HG02763 (cell line): ENCODE results near the gene NFAT5.
"Not testable (repeated sequence)": the region's sequence is repeated elsewhere in the genome, so short reads cannot be mapped to it uniquely, and the experiment has no call there.

Experiments
- ATAC-seq: cut with Tn5 transposase; IDR thresholded peaks from one replicate; pipeline ENCODE4 v1.9.1; 2021; ENCODE audit warnings: mild to moderate bottlenecking, moderate library complexity; ENCODE audit not compliant: unreplicated experiment

NFAT5 gene

GRCh38 chr16:69636563-69637146 lies 70.9 kb downstream of the NFAT5 start:
- not testable (repeated sequence) for ATAC-seq

GRCh38 chr16:69637206-69637865 lies 71.6 kb downstream of the NFAT5 start:
- not testable (repeated sequence) for ATAC-seq

GRCh38 chr16:69643997-69644396 lies 78.2 kb downstream of the NFAT5 start:
- ATAC-seq, result not testable (repeated sequence)

- no peak for ATAC-seq
These were observed 79.0 kb downstream of the NFAT5 start for GRCh38 chr16:69644790-69645189.

- ATAC-seq, result no peak
These were observed 81.3 kb downstream of the NFAT5 start for GRCh38 chr16:69647020-69647419.

- ATAC-seq, result no peak
These were observed 85.5 kb downstream of the NFAT5 start for GRCh38 chr16:69651217-69651616.

GRCh38 chr16:69654280-69654931 lies 88.6 kb downstream of the NFAT5 start:
- no peak for ATAC-seq

- no peak for ATAC-seq
These were observed 94.4 kb downstream of the NFAT5 start for GRCh38 chr16:69660166-69660565.

GRCh38 chr16:69662901-69663300 lies 97.1 kb downstream of the NFAT5 start:
- no peak for ATAC-seq

GRCh38 chr16:69663846-69664245 lies 98.1 kb downstream of the NFAT5 start:
- ATAC-seq, result no peak

GRCh38 chr16:69669577-69669976 lies 103.8 kb downstream of the NFAT5 start:
- ATAC-seq, result no peak

GRCh38 chr16:69672315-69672997 lies 106.7 kb downstream of the NFAT5 start:
- ATAC-seq, result no peak

GRCh38 chr16:69672998-69673713 lies 107.4 kb downstream of the NFAT5 start:
- no peak for ATAC-seq

- no peak for ATAC-seq
These were observed 114.6 kb downstream of the NFAT5 start for GRCh38 chr16:69680358-69680757.

GRCh38 chr16:69688589-69688988 lies 122.8 kb downstream of the NFAT5 start:
- ATAC-seq, result no peak

- ATAC-seq, result no peak
These were observed 126.5 kb downstream of the NFAT5 start for GRCh38 chr16:69691980-69692911.

GRCh38 chr16:69693916-69694315 lies 128.2 kb downstream of the NFAT5 start:
- ATAC-seq, result no peak

- ATAC-seq, result no peak
These were observed 132.6 kb downstream of the NFAT5 start for GRCh38 chr16:69698404-69698803.

GRCh38 chr16:69699915-69700314 lies 134.1 kb downstream of the NFAT5 start:
- no peak for ATAC-seq

GRCh38 chr16:69701452-69701851 lies 135.7 kb downstream of the NFAT5 start:
- ATAC-seq, result no peak
